HCT116 (cell line): ENCODE measurements around the gene ZNF423. TPM values are rescaled to one million over a fixed set of nuclear protein-coding genes. Genes with fewer than 3 reads are reported as not detected.

Source experiments
- ATAC-seq: fragments of 200-7000 bp; cut with Tn5 transposase; 2 replicates; pipeline ENCODE4 v1.9.1; 2020; ENCODE audit warnings: mild to moderate bottlenecking, moderate library complexity
- BruUV-seq: library from RNA; stranded (reverse); fragments of 400-500 nt; replicated peaks from 2 replicates; lab custom pipeline; 2021; lab: Mats Ljungman, UMichigan
- CTCF ChIA-PET: fragments of 300-600 bp; sonication (Branson Sonifier 250); formaldehyde crosslinking; loops from one replicate; lab custom pipeline; 2021; ENCODE audit warnings: antibody characterized with exemption; lab: Charles Lee
- POLR2A ChIA-PET: fragments of 300-600, 350-600 bp; sonication (Branson Sonifier 250); formaldehyde crosslinking; loops from one replicate; lab custom pipeline; 2021; ENCODE audit warnings: antibody characterized with exemption; lab: Charles Lee
- RAD21 ChIA-PET, 2 experiments: fragments of 300-600 bp; sonication (Branson Sonifier 250); formaldehyde crosslinking; loops; one replicate each; lab custom pipeline; 2023; ENCODE audit warnings: low total read pairs in 2 of 2; ENCODE audit not compliant: uncharacterized antibody in 2 of 2, unreplicated experiment in 2 of 2, low non-redundant PET in 1 of 2; lab: Charles Lee
- DNase-seq: peaks from one replicate; pipeline ENCODE4 v3.0.0-alpha.2; 2010; ENCODE audit warnings: low read depth, low spot score
- H2AFZ ChIP-seq: fragments of 200-600 bp; shearing (Covaris generic), sonication (generic); 2 replicates; pipeline ENCODE4 v1.6.1; 2017; ENCODE audit warnings: low read depth, mixed run types, mixed read lengths, antibody characterized with exemption, low read length; ENCODE audit not compliant: poor library complexity, severe bottlenecking
- H3K27ac ChIP-seq: 2 replicates; pipeline ENCODE4 v1.5.1; 2012; ENCODE audit warnings: low read depth, low read length
- H3K27me3 ChIP-seq: fragments of 200-600 bp; sonication (generic); 2 replicates; pipeline ENCODE4 v1.6.1; 2016; ENCODE audit warnings: mixed run types, low read length, mixed read lengths; ENCODE audit not compliant: insufficient read depth
- H3K36me3 ChIP-seq, 2 experiments: fragments of 200-500 bp in 1 of 2; fragments of 200-600 bp in 1 of 2; sonication (Bioruptor generic) in 1 of 2; sonication (generic) in 1 of 2; 2 replicates each; pipeline versions ENCODE4 v1.5.1 to v1.6.1; 2014 to 2016; ENCODE audit warnings: low read length in 2 of 2, inconsistent platforms in 1 of 2, mixed read lengths in 1 of 2, mixed run types in 1 of 2; ENCODE audit not compliant: insufficient read depth in 2 of 2, control insufficient read depth in 1 of 2
- H3K4me1 ChIP-seq, 2 experiments: fragments of 200-600 bp in 1 of 2; sonication (generic) in 1 of 2; 2 replicates each; pipeline versions ENCODE4 v1.5.1 to v1.6.1; 2012 to 2017; ENCODE audit warnings: low read length in 2 of 2, inconsistent platforms in 1 of 2, mild to moderate bottlenecking in 1 of 2, mixed read lengths in 1 of 2, mixed run types in 1 of 2, moderate library complexity in 1 of 2; ENCODE audit not compliant: insufficient read depth in 2 of 2, control insufficient read depth in 1 of 2
- H3K4me2 ChIP-seq: fragments of 200-600 bp; sonication (generic); 2 replicates; pipeline ENCODE4 v1.6.1; 2017; ENCODE audit warnings: mixed run types, low read length, mixed read lengths
- H3K4me3 ChIP-seq, 2 experiments: fragments of 200-600 bp in 1 of 2; sonication (generic) in 1 of 2; replicated peaks in 1 of 2; 2 replicates each; pipeline ENCODE4 v1.5.1; 2011 to 2016; ENCODE audit warnings: low read length in 2 of 2, control low read depth in 1 of 2, low read depth in 1 of 2, mild to moderate bottlenecking in 1 of 2, mixed read lengths in 1 of 2, mixed run types in 1 of 2
- H3K79me2 ChIP-seq: fragments of 200-600 bp; sonication (generic); 2 replicates; pipeline ENCODE4 v1.6.1; 2017; ENCODE audit warnings: mild to moderate bottlenecking, mixed run types, low read length, moderate library complexity, mixed read lengths; ENCODE audit not compliant: insufficient read depth
- H3K9ac ChIP-seq: fragments of 200-600 bp; sonication (generic); 2 replicates; pipeline ENCODE4 v1.6.1; 2016; ENCODE audit warnings: low read length, mixed read lengths
- H3K9me2 ChIP-seq: fragments of 200-600 bp; sonication (generic), shearing (Covaris generic); 2 replicates; pipeline ENCODE4 v1.6.1; 2017; ENCODE audit warnings: mixed run types, mild to moderate bottlenecking, moderate library complexity; ENCODE audit not compliant: insufficient read depth
- H3K9me3 ChIP-seq, 2 experiments: fragments of 200-500 bp in 1 of 2; fragments of 200-600 bp in 1 of 2; sonication (Bioruptor generic) in 1 of 2; sonication (generic) in 1 of 2; 2 replicates each; pipeline ENCODE4 v1.6.1; 2014 to 2017; ENCODE audit warnings: low read length in 2 of 2, mixed read lengths in 2 of 2, inconsistent platforms in 1 of 2, low read depth in 1 of 2, mild to moderate bottlenecking in 1 of 2, mixed run types in 1 of 2, moderate library complexity in 1 of 2; ENCODE audit not compliant: control insufficient read depth in 1 of 2, insufficient read depth in 1 of 2
- H4K20me1 ChIP-seq: fragments of 200-600 bp; sonication (generic), shearing (Covaris generic); 2 replicates; pipeline ENCODE4 v1.6.1; 2017; ENCODE audit warnings: mixed run types, mild to moderate bottlenecking, moderate library complexity; ENCODE audit not compliant: insufficient read depth
- EGR1 ChIP-seq: IDR thresholded peaks from 2 replicates; pipeline ENCODE4 v1.6.1; 2012; ENCODE audit warnings: low read depth
- ELF1 ChIP-seq: IDR thresholded peaks from 2 replicates; pipeline ENCODE4 v1.6.1; 2012; ENCODE audit warnings: low read depth, borderline replicate concordance
- EZH2 ChIP-seq: fragments of 200-600 bp; sonication (generic); IDR thresholded peaks from 2 replicates; pipeline ENCODE4 v1.6.1; 2017; ENCODE audit warnings: antibody characterized with exemption, mixed run types
- EZH2phosphoT487 ChIP-seq: fragments of 200-600 bp; IDR thresholded peaks from 2 replicates; pipeline ENCODE4 v1.6.1; 2018; ENCODE audit warnings: antibody characterized with exemption, borderline replicate concordance
- FOSL1 ChIP-seq: IDR thresholded peaks from 2 replicates; pipeline ENCODE4 v1.6.1; 2012; ENCODE audit warnings: low read depth
- JUND ChIP-seq: IDR thresholded peaks from 2 replicates; pipeline ENCODE4 v1.6.1; 2012
- POLR2A ChIP-seq: IDR thresholded peaks from 2 replicates; pipeline ENCODE4 v1.7.0; 2011; ENCODE audit warnings: borderline replicate concordance; ENCODE audit not compliant: insufficient read depth, insufficient read length; ENCODE audit errors: extremely low read depth
- POLR2AphosphoS5 ChIP-seq: IDR thresholded peaks from 2 replicates; pipeline ENCODE4 v1.6.1; 2011; ENCODE audit warnings: mild to moderate bottlenecking, low read depth, low read length, moderate library complexity
- RAD21 ChIP-seq: IDR thresholded peaks from 2 replicates; pipeline ENCODE4 v1.6.1; 2012; ENCODE audit warnings: low read depth, mild to moderate bottlenecking
- SIN3A ChIP-seq: IDR thresholded peaks from 2 replicates; pipeline ENCODE4 v1.6.1; 2012; ENCODE audit warnings: low read depth
- YY1 ChIP-seq: IDR thresholded peaks from 2 replicates; pipeline ENCODE4 v1.6.1; 2011; ENCODE audit warnings: low read length, low read depth, moderate library complexity, mild to moderate bottlenecking; ENCODE audit not compliant: insufficient replicate concordance; ENCODE audit errors: extremely low read depth
- ZFX ChIP-seq: fragments of 450-650 bp; IDR thresholded peaks from 2 replicates; pipeline ENCODE4 v1.6.1; 2017
- intact Hi-C: fragments of 100-400 bp; cut with micrococcal nuclease; formaldehyde crosslinking; loops from 2 replicates; pipeline ENCODE4 v1.10.0; 2022
- total RNA-seq: library from RNA; stranded (reverse); gene quantifications from one replicate; pipeline ENCODE4 v1.2.1, GENCODE V29; 2021; ENCODE audit not compliant: unreplicated experiment
- TF ChIP-seq, protein P1 (sequence below): IDR thresholded peaks from 2 replicates; pipeline ENCODE4 v1.6.1; 2011; ENCODE audit warnings: mild to moderate bottlenecking, low read length, moderate library complexity; ENCODE audit not compliant: insufficient replicate concordance; ENCODE audit errors: extremely low read depth
- TF ChIP-seq, protein P2 (sequence below): IDR thresholded peaks from 2 replicates; pipeline ENCODE4 v1.6.1; 2012
- TF ChIP-seq, protein P3 (sequence below): IDR thresholded peaks from 2 replicates; pipeline ENCODE4 v1.6.1; 2012
- TF ChIP-seq, protein P4 (sequence below): IDR thresholded peaks from 2 replicates; pipeline ENCODE4 v1.6.1; 2012; ENCODE audit warnings: low read depth

The ZNF423 gene
- total RNA-seq, 1 experiment from 2014 or later: 0.22 TPM

DNA sequence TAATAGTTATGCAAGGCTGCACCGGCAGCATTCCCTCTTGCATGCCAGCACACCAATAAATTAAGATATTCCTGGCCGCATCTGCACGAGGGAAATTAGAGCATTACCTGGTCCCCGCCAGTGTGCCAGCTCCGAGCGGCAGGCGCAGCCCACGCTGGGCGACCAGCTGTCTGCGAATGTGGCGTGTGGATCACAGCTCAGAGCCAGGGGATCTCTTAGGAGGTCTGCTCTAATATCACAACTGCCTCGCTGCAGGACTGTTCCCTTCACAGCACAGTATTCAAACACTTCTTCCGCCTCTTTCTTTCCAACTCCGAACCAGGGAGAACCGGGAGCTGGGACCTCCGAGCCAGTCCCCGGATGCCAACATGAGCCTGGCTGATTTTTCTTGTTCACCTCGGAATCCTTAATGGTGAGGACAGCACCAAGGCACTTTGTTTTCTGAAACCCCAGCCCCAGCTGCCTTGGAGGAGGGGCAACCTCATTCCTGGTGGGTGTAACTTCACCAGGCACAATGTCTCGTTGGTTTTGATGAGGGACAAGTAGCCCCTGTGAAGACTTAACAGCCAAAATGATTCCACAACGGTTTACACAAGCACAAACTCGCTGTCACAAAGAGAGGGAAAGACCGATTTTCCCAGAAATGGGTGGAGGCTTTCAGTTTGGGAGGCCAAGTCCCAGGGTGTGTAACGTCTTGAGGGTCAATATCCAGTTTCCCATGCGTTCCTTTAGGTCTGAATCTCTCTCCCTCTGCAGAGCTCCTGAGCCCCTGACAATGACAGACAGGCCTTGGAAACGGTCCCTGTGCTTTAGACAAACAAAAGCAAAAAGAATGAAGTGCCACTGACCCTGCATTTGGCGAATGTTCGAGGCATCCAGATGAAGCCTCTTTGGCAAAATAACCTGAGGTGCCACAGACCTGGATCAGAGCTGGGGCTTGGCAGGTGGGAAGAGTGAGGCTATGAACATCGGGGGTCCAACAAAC lies 269.2 kb downstream of the ZNF423 start:
- no peak for TF ChIP-seq POLR2AphosphoS5
- TF ChIP-seq, protein P1, sequence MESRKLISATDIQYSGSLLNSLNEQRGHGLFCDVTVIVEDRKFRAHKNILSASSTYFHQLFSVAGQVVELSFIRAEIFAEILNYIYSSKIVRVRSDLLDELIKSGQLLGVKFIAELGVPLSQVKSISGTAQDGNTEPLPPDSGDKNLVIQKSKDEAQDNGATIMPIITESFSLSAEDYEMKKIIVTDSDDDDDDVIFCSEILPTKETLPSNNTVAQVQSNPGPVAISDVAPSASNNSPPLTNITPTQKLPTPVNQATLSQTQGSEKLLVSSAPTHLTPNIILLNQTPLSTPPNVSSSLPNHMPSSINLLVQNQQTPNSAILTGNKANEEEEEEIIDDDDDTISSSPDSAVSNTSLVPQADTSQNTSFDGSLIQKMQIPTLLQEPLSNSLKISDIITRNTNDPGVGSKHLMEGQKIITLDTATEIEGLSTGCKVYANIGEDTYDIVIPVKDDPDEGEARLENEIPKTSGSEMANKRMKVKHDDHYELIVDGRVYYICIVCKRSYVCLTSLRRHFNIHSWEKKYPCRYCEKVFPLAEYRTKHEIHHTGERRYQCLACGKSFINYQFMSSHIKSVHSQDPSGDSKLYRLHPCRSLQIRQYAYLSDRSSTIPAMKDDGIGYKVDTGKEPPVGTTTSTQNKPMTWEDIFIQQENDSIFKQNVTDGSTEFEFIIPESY: no peak
- no peak for TF ChIP-seq EZH2
- no peak for TF ChIP-seq ELF1
- TF ChIP-seq SIN3A: no peak
- no peak for TF ChIP-seq EZH2phosphoT487
- TF ChIP-seq, protein P2, sequence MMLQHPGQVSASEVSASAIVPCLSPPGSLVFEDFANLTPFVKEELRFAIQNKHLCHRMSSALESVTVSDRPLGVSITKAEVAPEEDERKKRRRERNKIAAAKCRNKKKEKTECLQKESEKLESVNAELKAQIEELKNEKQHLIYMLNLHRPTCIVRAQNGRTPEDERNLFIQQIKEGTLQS: no peak
- no peak for TF ChIP-seq ZFX
- no peak for TF ChIP-seq EGR1
- TF ChIP-seq YY1: no peak
- no peak for TF ChIP-seq JUND
- no peak for TF ChIP-seq RAD21
- TF ChIP-seq FOSL1: no peak
- no peak for TF ChIP-seq POLR2A
- TF ChIP-seq, protein P3, sequence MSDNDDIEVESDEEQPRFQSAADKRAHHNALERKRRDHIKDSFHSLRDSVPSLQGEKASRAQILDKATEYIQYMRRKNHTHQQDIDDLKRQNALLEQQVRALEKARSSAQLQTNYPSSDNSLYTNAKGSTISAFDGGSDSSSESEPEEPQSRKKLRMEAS: no peak
- TF ChIP-seq, protein P4, sequence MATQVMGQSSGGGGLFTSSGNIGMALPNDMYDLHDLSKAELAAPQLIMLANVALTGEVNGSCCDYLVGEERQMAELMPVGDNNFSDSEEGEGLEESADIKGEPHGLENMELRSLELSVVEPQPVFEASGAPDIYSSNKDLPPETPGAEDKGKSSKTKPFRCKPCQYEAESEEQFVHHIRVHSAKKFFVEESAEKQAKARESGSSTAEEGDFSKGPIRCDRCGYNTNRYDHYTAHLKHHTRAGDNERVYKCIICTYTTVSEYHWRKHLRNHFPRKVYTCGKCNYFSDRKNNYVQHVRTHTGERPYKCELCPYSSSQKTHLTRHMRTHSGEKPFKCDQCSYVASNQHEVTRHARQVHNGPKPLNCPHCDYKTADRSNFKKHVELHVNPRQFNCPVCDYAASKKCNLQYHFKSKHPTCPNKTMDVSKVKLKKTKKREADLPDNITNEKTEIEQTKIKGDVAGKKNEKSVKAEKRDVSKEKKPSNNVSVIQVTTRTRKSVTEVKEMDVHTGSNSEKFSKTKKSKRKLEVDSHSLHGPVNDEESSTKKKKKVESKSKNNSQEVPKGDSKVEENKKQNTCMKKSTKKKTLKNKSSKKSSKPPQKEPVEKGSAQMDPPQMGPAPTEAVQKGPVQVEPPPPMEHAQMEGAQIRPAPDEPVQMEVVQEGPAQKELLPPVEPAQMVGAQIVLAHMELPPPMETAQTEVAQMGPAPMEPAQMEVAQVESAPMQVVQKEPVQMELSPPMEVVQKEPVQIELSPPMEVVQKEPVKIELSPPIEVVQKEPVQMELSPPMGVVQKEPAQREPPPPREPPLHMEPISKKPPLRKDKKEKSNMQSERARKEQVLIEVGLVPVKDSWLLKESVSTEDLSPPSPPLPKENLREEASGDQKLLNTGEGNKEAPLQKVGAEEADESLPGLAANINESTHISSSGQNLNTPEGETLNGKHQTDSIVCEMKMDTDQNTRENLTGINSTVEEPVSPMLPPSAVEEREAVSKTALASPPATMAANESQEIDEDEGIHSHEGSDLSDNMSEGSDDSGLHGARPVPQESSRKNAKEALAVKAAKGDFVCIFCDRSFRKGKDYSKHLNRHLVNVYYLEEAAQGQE: no peak
- Histone ChIP-seq H3K4me3 (no peak overlapping the region), H2AFZ (no peak overlapping the region), H4K20me1 (no peaks in the 10 kb centered on the region), H3K27ac (no peak overlapping the region), H3K4me2 (no peak overlapping the region), H3K4me1 (no peaks in the 10 kb centered on the region), H3K9me2 (no peaks in the 10 kb centered on the region), H3K27me3 (peaks cover 28% of the 10 kb centered on the region), H3K79me2 (no peaks in the 10 kb centered on the region), H3K36me3 (no peaks in the 10 kb centered on the region), H3K9me3 (no peaks in the 10 kb centered on the region), H3K9ac (no peak overlapping the region)
- ChIA-PET RAD21 (no interaction called here), CTCF (no interaction called here), POLR2A (no interaction called here)
- DNase-seq (no peak), ATAC-seq (no peak)
- intact Hi-C loops: no loop called here
- no TSS peak for BruUV-seq
